Choroid plexus epithelial cell (primary cell): ENCODE data around the gene NIFK.
"Not testable (repeated sequence)": the region's sequence is repeated elsewhere in the genome, so short reads cannot be mapped to it uniquely, and the experiment has no call there.

Experiments
- DNase-seq: peaks from one replicate; pipeline ENCODE4 v3.0.0-alpha.2; 2010; ENCODE audit warnings: low read depth
- H3K4me3 ChIP-seq: 2 replicates; pipeline ENCODE4 v1.5.1; 2011; ENCODE audit warnings: low read depth, mild to moderate bottlenecking, control low read depth, low read length, moderate library complexity
- CTCF ChIP-seq: conservative IDR thresholded peaks from 2 replicates; pipeline ENCODE4 v1.5.1; 2011; ENCODE audit warnings: low read depth, mild to moderate bottlenecking, control low read depth, inconsistent platforms, low read length, moderate library complexity

NIFK gene

GRCh38 chr2:121694398-121695170, 42.1 kb downstream of the NIFK start:
- peak; percentile 39 for DNase-seq
- H3K4me3 ChIP-seq = no peak overlapping the region
- no peak for TF ChIP-seq CTCF

DNA sequence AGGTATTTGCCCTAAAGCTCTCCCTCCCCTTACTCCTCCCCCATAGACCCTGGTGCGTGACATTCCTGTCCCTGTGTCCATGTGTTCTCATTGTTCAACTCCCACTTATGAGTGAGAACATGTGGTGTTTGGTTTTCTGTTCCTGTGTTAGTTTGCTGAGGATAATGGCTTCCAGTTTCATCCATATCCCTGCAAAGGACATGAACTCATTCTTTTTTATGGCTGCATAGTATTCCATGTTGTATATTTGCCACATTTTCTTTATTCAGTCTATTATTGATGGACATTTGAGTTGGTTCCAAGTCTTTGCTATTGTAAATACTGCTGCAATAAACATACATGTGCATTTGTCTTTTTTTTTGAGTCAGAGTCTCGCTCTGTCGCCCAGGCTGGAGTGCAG, 46.1 kb downstream of the NIFK start:
- not testable (repeated sequence) for H3K4me3 ChIP-seq, DNase-seq

- H3K4me3 ChIP-seq = no peak overlapping the region
- TF ChIP-seq CTCF = no peak
- DNase-seq = no peak
These were observed 46.6 kb downstream of the NIFK start for GRCh38 chr2:121690095-121690494.

DNA sequence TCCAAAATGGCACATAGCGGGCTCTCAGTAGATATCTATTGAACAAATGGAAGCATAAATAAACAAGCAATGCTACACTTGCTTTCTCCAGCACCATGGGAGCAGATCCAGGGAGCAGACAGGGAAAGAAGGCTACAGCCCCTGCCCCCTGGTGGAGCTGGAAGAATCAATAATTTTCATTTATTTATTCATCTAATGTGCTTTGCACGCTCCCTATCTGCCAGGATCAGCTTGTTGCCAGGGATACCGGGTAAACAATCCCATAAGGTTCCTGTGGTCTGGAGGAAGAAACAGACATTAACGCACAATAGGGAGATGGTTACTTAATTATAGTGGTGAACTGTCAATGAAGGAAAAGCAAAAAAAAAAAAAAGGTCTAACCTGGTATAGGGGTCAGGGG, 47.3 kb downstream of the NIFK start:
- TF ChIP-seq CTCF = peak; percentile 73
- DNase-seq = peak; percentile 75
- H3K4me3 ChIP-seq = no peak overlapping the region

DNA sequence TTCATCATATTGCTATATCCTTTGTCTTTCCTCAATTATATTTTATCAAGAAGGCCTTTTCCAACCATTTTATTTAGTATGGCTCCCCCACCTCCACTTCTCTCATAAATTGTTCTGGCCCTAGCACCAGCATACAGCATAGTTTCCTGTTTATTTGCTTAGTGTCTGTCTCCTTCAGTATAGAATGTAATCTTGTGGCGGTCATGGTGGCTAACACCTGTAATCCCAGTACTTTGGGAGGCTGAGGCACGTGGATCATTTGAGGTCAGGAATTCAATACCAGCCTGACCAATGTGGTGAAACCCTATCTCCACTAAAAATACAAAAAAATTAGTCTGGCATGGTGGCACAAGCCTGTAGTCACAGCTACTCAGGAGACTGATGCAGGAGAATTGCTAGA, 47.9 kb downstream of the NIFK start:
- DNase-seq = no peak
- no peak overlapping the region for H3K4me3 ChIP-seq
- TF ChIP-seq CTCF = no peak

- no peak for TF ChIP-seq CTCF
- DNase-seq = no peak
- H3K4me3 ChIP-seq = no peak overlapping the region
These were observed 49.8 kb downstream of the NIFK start for GRCh38 chr2:121686902-121687301.

DNA sequence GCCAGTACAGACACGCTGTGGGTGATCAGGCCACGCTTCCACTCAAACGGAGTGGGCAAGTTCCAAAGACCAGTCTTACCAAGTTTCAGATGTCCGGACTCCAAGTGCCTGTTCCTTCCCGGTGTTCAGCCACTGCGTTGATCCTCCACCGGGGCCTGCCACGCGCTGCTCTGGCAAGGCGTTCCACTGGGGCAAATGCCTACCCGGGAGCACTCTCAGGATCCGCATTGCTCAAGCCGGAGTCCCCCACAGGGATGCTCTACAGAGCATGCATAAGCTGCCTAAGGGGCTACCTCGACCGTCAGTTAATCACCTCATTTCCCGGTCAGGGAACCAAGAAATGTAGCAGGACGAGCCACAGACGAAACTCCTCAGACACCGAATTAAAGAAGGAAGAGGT, 50.5 kb downstream of the NIFK start:
- DNase-seq = no peak
- no peak for TF ChIP-seq CTCF
- H3K4me3 ChIP-seq = no peak overlapping the region
